Measurements from ENCODE around the gene SORCS2. TPM values are rescaled to one million over a fixed set of nuclear protein-coding genes. Genes with fewer than 3 reads are reported as not detected.

Gene SORCS2
- total RNA-seq, 1 donor from 2014 or later = 7.1 TPM

GRCh38 chr4:7519638-7520376, 327.5 kb downstream of the SORCS2 start:
- TF ChIP-seq CTCF (IDR thresholded peaks at IDR 0.05; ENCODE audit: unreplicated experiment) = no peak
- Mint-ChIP-seq H3K4me3 (no peak overlapping the region), H3K27ac (no peak overlapping the region), H3K9me3 (no peaks in the 10 kb centered on the region), H3K36me3 (no peaks in the 10 kb centered on the region), H3K27me3 (ENCODE audit: low read depth) (peaks cover 48% of the 10 kb centered on the region), H3K4me1 (peaks cover 18% of the 10 kb centered on the region)
- no peak for DNase-seq (ENCODE audit: low spot score in 2 of 2, unreplicated experiment in 2 of 2)

- DNase-seq (ENCODE audit: low spot score in 2 of 2, unreplicated experiment in 2 of 2) = no peak
- peaks cover 14% of the 10 kb centered on the region for H3K4me1 Mint-ChIP-seq
- H3K27ac Mint-ChIP-seq = no peak overlapping the region
- peaks cover 53% of the 10 kb centered on the region for H3K27me3 Mint-ChIP-seq (ENCODE audit: low read depth)
- TF ChIP-seq CTCF (IDR thresholded peaks at IDR 0.05; ENCODE audit: unreplicated experiment) = no peak
- H3K9me3 Mint-ChIP-seq = no peaks in the 10 kb centered on the region
- H3K36me3 Mint-ChIP-seq = no peaks in the 10 kb centered on the region
- H3K4me3 Mint-ChIP-seq = no peak overlapping the region
These were observed 329.3 kb downstream of the SORCS2 start for GRCh38 chr4:7521666-7522065.

- H3K27me3 Mint-ChIP-seq (ENCODE audit: low read depth) = peaks cover 55% of the 10 kb centered on the region
These were observed 330.3 kb downstream of the SORCS2 start for GRCh38 chr4:7522452-7523220.

GRCh38 chr4:7523526-7523925, 331.2 kb downstream of the SORCS2 start:
- peaks cover 9% of the 10 kb centered on the region for H3K4me1 Mint-ChIP-seq

More at GRCh38 chr4:7522452-7523220, 330.3 kb downstream of the SORCS2 start:
- no peak for TF ChIP-seq CTCF (IDR thresholded peaks at IDR 0.05; ENCODE audit: unreplicated experiment)
- H3K4me1 Mint-ChIP-seq = peaks cover 9% of the 10 kb centered on the region
- H3K27ac Mint-ChIP-seq = no peak overlapping the region
- H3K36me3 Mint-ChIP-seq = no peaks in the 10 kb centered on the region
- no peak overlapping the region for H3K4me3 Mint-ChIP-seq
- no peak for DNase-seq (ENCODE audit: low spot score in 2 of 2, unreplicated experiment in 2 of 2)
- H3K9me3 Mint-ChIP-seq = no peaks in the 10 kb centered on the region

GRCh38 chr4:7524064-7524682, 331.8 kb downstream of the SORCS2 start:
- H3K4me3 Mint-ChIP-seq = no peak overlapping the region
- DNase-seq (ENCODE audit: low spot score in 2 of 2, unreplicated experiment in 2 of 2) = no peak
- H3K4me1 Mint-ChIP-seq = peaks cover 10% of the 10 kb centered on the region
- peaks cover 50% of the 10 kb centered on the region for H3K27me3 Mint-ChIP-seq (ENCODE audit: low read depth)
- TF ChIP-seq CTCF (IDR thresholded peaks at IDR 0.05; ENCODE audit: unreplicated experiment) = no peak
- no peak overlapping the region for H3K27ac Mint-ChIP-seq
- H3K36me3 Mint-ChIP-seq = no peaks in the 10 kb centered on the region
- H3K9me3 Mint-ChIP-seq = no peaks in the 10 kb centered on the region

More at GRCh38 chr4:7523526-7523925, 331.2 kb downstream of the SORCS2 start:
- no peak for TF ChIP-seq CTCF (IDR thresholded peaks at IDR 0.05; ENCODE audit: unreplicated experiment)
- Mint-ChIP-seq H3K27me3 (ENCODE audit: low read depth) (peaks cover 52% of the 10 kb centered on the region), H3K4me3 (no peak overlapping the region), H3K9me3 (no peaks in the 10 kb centered on the region), H3K27ac (no peak overlapping the region), H3K36me3 (no peaks in the 10 kb centered on the region)
- no peak for DNase-seq (ENCODE audit: low spot score in 2 of 2, unreplicated experiment in 2 of 2)

Measured in mesothelial cell of epicardium (in vitro differentiated cells).